GM19395 (cell line): ENCODE measurements around the gene SYCP3.

Experiments
- ATAC-seq: cut with Tn5 transposase; IDR thresholded peaks from one replicate; pipeline ENCODE4 v1.9.1; 2021; ENCODE audit warnings: mild to moderate bottlenecking, moderate library complexity; ENCODE audit not compliant: unreplicated experiment

Gene SYCP3

DNA sequence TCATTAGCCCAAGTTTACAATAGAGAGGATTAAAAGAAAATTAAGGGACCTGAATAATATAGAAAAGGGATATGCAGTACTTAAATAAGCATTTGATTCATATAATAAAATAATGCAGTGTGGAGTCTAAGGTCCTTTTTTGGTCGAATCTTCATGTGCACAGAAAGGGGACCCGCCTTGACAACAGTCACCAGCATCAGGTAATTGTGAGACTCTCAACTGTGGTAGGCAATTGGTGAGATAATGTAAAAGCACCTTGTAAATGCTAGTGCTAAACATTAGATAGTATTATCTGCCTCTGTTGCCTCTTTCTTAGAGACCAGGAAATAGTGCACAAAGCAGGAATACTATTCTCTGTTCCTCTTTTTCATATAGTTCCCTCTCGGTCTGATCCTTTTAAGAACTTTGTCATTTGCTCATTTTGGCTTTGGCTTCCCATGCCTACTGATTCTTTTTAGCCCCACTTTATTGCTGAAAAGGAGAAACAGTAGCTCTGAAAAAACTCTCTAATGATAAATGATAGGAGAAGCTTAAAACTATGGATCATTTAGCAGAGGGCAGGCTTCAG lies 24.3 kb downstream of the SYCP3 start:
- ATAC-seq, result no peak

GRCh38 chr12:101713930-101714329 lies 25.3 kb downstream of the SYCP3 start:
- ATAC-seq, result no peak

DNA sequence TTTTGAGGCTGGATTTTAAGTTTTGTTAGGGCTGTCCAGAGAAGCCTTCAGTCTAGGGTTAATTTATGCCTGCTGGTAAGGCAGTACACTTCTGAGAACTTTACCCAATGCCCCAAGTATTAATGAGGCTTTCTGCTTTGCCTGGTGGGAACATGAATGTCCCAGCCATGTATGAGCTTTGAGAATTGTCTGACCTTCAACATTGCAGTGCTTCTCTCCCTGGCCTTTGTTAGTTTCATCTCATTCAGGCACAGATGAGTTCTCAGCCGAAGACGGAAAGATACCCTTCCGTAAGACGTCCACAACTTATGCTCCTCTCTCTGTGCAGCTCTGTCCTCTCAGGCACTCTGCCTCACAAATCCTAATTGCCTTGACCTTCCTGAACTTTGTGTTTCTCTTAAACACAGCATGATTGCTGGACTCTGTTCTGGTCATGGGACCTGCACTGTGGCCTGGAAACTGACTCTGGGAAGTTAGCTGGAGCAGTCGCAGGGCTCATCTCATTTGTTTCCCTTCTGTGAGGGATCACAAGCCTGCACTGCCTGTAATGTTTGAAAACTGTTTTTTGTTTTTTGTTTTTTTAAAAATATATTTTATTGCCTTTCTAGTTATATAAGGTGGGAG lies 26.1 kb downstream of the SYCP3 start:
- ATAC-seq, result no peak

DNA sequence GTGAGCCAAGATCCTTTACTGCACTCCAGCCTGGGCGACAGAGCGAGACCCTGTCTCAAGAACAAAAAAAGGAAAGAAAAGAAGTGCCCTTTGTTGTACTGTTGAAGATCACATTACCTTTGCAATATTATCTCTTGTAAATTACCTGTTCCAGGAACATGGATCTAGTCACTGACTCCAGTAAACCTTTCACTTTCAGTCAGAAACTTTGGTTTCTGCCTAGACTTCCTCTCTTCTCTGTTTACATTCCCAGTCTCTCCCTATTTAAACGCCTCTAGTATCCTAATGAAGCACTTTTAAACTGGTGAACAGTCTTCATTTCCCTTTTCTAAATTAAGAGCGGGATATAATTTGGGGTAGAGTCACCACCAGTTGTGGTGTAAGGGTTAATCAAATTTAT lies 29.0 kb downstream of the SYCP3 start:
- ATAC-seq, result no peak

GRCh38 chr12:101707131-101707782 lies 32.0 kb downstream of the SYCP3 start:
- no peak for ATAC-seq

DNA sequence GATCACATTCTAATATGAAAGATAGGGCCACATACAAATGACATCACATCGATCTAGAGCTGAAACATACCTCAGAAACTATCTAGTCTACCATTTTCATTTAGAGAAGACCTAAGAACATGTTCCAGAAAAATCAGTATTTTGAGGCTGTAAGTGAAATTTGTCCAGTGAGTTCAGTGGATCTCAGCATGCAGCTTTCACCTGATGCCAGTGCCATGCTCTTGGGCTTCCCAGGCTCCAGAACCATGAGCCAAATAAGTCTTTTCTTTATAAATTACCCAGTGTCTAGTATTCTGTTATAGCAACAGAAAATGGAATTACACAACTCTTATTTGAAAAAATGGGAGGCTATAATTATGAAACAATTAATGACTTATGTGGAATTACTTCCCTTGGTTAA lies 32.9 kb downstream of the SYCP3 start:
- no peak for ATAC-seq

- ATAC-seq, result no peak
Measured at GRCh38 chr12:101703487-101703886, 35.8 kb downstream of the SYCP3 start.

GRCh38 chr12:101700299-101700820 lies 38.9 kb downstream of the SYCP3 start:
- no peak for ATAC-seq

GRCh38 chr12:101698800-101699347 lies 40.4 kb downstream of the SYCP3 start:
- no peak for ATAC-seq

DNA sequence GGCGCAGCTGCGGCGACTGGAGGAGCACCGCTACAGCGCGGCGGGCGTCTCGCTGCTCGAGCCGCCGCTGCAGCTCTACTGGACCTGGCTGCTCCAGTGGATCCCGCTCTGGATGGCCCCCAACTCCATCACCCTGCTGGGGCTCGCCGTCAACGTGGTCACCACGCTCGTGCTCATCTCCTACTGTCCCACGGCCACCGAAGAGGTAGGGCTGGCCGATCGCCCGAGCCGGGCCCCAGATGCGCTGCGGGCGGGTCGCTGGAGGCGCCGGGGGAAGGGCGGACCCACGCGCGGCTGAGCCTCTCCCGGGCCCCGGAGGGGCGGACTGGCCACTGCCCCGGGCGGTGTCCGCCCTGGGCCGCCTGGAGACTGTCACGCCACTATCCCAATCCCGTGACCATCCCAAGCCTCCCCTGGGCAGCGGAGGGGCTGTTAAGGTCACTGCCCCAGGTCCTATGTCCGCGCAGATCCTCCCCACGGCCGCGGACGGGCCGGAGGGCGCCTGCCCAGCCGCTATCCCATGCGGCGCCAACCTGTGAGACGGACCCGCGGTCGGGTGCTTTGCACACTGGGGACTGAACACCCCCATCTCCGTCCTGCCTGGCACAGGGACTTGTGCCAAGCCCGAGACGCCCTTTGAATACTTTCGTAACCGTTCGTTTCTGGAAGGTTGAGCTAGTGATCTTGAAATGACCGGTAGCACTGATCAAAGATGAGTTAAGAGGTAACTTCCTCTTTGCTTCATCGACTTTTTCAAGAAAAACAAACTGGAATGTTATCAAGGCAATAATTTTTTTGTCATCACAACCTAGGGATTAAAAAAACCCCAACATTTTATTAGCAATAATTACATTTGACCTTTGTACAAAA lies 41.1 kb downstream of the SYCP3 start:
- peak; percentile 31 for ATAC-seq

GRCh38 chr12:101697197-101697929 lies 41.9 kb downstream of the SYCP3 start, which contains the start of gene CHPT1:
Gene CHPT1, plus strand, starts transcription at chr12:101697640. Its CDS starts 222 bp downstream, at chr12:101697862.
- ATAC-seq, result peak; percentile 71

- peak; percentile 66 for ATAC-seq
Measured at GRCh38 chr12:101696251-101697196, 42.7 kb downstream of the SYCP3 start.

- ATAC-seq, result no peak
Measured at GRCh38 chr12:101695706-101696105, 43.6 kb downstream of the SYCP3 start.

- ATAC-seq, result no peak
Measured at GRCh38 chr12:101694986-101695385, 44.3 kb downstream of the SYCP3 start.

DNA sequence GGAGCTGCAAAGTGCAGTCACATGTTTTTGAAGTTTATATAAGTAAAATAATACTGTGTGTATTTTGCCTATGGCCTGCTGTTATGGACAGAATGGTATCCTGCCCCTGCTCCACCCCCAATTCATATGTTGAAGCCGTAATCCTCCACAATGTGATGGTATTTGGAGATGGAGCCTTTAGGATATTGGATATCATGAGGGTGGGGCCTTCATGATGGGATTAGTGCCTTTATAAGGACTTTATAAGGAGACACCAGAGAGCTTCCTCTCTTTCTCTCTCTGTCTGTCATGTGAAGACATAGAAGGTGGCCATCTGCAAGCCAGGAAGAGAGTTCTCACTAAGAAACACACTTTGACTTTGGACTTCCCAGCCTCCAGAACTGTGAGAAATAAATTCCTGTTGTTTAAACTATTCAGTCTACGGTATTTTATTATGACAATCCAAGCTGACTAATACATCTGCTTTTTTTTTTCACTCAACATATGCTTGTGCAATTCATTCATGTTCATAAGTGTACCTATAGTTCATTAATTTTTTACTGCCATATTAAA lies 44.9 kb downstream of the SYCP3 start:
- no peak for ATAC-seq

DNA sequence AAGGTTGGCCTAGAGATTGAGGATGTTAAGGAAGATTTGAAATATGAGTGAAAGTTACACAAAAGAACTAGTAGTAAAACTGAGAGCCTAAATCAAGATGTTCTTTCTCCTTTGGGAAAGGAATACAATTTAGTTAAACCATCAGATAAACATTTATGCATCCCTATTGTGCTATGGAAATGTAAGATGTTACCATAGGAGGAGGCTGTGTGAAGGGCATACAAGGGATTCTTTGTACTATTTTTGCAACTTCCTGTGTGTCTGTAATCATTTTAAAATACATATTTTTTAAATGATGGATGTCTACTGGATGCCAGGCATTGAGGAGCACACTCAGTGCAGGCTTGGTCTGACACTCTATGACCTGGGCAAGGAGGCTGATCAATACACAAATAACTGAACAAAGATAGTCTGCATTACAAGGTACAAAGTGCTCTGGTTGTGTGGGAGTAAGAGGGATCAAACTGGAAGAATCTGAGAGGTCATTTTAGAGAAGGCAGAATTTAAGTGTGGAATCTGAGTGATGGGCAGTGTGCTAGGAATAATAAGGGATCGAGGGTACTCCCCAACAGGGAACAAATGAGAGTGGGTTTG lies 47.7 kb downstream of the SYCP3 start:
- no peak for ATAC-seq

DNA sequence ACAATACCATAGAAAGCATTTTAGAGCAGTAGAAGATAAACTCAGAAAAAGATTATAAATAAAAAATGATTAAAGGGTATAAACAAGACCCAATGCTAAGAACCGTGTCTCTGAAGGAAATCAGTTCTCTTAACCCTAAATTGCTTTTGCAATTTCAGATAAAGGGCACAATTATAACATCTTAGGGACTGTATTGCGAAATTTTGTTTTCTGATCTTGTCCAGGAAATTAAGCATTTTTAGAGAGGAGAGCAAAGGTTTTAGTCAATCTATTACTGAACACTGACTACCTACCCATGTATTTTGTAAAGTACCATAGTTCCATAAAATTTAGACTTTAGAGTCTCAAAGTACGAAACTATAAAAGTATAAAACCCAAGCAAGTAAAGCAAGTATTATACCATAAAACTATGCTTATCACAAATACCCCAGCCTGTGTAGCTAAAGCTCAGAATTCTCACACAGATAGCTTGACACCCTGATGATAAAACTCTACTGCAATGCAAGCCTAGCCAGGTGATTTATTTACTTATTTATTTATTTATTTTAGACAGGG lies 48.6 kb downstream of the SYCP3 start:
- no peak for ATAC-seq

DNA sequence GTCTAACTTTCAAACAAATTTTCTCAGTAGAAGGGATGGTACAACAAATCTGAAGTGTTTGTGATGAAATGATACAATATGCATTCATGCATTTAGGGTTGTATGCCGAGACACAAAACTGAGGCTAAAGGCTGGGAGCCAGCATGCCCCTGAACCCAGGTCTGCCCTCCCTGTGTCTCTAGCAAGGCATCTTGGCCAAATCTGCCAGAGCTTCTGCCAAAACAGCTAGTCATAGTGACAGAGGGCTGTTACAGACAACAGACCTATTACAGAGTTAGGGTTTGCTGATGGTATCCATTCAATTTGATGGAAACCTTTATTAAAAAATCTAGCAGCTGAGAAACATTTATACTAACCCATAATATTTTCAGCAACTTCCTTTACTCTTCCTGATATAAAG lies 53.1 kb downstream of the SYCP3 start:
- ATAC-seq, result no peak
